SHP77 treated with DMSO at 0.1 percent for 48 hours (cell line): ENCODE data around the gene KRTAP12-2.

Experiments used
- DNase-seq: peaks from one replicate; lab custom pipeline; 2025; lab: John Stamatoyannopoulos, UW

The KRTAP12-2 gene, protein sequence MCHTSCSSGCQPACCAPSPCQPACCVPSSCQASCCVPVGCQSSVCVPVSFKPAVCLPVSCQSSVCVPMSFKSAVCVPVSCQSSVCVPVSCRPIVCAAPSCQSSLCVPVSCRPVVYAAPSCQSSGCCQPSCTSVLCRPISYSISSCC

DNA sequence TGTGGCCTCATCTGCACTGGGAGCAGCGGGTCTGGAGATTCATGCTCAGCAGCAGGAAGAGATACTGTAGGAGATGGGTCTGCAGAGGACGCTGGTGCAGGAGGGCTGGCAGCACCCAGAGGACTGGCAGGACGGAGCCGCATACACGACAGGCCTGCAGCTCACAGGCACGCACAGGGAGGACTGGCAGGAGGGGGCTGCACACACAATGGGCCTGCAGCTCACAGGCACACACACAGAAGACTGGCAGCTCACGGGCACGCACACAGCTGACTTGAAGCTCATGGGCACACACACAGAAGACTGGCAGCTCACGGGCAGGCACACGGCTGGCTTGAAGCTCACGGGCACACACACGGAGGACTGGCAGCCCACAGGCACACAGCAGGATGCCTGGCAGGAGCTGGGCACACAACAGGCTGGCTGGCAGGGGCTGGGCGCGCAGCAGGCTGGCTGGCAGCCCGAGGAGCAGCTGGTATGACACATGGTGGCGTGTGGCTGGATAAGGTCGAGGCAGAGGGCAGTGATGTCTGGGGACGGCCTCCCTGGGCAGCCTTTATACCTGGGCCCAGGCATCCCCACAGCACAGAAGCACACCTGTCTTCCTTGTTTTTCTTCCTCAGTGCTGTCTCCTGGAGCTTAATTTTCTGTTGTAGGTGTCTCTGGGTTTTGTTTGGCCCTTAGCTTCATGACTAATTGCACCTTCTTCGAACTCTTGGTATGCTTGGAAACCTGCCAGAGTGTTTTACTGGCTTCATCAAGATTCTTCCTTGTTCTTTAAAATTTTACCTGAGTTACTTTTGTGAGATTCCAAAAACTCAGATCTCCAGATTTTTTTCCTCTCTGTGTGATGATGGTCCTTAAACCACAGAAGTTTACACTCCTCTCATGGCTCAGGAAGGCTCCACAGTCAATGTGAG is at the start of gene KRTAP12-2:
TSS of gene KRTAP12-2 (minus strand) at position 527 of the 920 bp plus-strand sequence. CDS start at position 486, 41 bp downstream.
- DNase-seq = no peak

DNA sequence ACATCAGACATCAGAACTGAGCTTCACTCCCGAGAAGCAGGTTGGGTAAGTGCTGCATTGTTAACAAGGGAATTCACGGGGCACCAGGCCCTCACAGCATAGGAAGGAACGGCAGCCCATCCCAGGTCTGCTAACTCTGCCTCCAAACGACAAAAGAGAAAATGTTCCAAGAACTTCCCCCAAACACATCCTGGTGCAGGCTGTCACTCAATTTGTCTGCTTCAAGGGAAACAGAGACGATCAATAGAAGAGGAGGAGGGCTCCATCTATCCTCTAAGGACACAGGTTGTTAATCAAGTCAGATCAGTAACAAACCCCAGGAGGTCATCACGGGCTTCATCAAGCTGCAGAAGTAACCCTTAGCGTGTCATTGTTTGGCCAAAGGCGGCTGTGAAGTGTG is 48.2 kb upstream of the KRTAP12-2 start:
- no peak for DNase-seq

DNA sequence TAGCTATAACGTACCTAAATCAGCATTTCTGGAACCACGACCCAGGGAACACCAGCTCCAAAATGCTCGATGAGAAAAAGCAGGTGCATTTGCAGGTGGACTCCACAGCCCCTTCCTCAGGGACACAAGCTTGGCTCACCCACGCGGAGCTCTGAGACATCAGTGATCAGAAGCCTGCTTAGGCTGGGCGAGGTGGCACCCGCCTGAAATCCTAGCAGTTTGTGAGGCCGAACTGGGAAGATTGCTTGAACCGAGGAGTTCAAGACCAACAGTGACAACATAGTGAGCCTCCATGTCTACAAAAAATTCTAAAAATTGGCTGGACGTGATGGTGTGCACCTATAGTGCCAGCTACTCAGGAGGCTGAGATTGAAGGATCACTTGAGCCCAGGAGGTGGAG is 47.1 kb upstream of the KRTAP12-2 start:
- DNase-seq = no peak

DNA sequence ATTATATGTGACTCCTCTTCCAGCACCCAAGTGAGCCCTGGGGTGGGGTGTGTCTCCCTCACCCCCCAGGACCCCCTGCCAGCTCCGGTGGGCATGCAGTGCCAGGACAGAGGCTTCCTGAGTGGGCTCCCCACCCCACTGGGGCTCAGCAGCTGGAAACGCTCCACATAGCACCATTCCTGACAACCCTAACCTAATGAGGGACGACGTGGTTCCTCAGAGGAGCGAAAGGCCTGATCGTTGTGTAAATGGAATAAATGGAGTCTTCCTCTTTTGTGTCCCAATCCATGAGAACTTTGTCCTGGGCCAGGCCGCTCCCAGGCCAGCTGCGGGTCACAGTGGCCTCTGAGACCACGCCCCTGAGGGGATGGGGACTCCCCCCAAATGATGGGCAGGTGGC is 46.4 kb upstream of the KRTAP12-2 start:
- DNase-seq = no peak

DNA sequence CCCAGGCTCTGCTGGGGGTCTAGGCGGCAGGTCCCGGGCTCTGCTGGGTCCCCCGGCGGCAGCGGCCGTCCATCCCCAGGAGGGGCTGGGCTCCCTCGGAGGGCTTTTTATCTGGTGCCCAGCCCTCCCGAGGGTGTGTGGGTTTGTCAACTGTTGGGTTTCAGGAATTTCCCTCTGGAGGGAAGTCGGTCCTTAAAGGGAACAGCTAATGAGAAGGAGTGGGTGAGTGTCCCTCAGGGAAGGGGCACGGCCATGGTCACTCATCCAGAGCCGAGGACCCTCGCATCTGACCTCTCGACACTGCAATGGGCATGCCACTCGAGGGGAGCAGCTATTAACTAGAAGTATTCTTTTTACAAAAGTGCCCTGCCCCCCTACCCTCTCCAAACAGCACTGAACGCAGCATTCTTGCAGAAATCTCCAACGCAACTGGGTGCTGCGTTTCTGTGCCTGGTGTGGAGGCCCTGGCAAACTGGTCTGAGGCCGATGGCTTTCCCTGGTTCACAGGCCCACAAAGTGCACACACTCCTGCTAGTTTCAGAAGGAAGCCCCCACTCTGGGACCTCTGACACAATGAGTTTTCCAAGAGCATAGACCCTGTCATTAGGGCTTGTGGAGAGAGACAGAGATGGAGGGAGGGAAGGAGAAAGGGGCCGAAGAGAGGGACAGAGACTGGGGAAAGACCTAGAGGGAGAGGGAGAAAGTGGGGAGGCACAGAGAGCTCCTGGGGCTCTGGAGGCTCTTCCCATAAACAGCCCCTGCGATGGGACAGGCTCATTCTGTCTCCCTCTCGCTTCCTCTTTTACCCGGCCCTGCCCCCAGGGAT is 45.7 kb upstream of the KRTAP12-2 start:
- DNase-seq = no peak

DNA sequence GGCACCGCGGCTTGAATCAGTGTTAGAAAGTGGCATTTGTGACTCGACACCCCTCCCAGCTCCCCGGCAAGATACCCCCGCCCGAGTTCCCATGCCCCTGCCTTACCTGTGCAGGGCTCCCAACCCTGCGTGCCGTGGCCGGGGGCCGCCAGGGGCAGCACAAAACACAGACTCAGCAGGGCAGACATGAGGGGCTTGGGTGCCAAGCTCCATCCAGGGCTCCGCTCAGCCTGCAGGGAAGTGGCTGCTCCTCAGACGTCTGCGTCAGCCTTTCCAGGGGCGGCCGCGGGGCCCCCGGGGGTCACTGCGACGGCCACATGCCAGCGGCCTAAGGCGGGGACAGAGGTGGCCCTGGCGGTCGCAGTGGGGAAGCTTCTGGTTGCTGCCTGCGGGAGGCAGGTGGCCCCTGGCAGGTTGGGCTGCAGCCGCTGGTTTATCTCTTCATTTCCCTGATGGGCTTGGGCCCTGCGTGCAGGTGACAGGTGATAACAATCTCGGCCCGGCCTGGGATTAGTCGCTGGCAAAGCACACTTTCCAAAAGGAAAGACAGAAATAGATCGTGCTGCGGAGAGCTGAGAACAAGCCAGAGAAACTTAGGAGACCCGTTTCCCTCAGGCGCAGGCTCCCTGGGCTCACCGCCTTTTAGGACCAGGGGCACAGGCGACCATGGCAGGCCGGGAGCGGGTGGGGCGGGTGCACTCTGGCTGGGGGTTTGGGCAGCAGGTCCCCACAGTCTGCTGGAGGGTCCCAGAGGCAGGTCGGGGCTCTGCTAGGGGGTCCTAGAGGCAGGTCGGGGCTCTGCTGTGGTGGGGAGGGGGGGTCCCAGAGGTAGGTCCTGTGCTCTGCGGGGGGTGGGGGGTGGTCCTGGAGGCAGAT is 44.8 kb upstream of the KRTAP12-2 start, which contains the start of gene TSPEAR:
TSS of gene TSPEAR (minus strand) at position 246 of the 876 bp plus-strand sequence. CDS start at position 188, 58 bp downstream.
- no peak for DNase-seq

DNA sequence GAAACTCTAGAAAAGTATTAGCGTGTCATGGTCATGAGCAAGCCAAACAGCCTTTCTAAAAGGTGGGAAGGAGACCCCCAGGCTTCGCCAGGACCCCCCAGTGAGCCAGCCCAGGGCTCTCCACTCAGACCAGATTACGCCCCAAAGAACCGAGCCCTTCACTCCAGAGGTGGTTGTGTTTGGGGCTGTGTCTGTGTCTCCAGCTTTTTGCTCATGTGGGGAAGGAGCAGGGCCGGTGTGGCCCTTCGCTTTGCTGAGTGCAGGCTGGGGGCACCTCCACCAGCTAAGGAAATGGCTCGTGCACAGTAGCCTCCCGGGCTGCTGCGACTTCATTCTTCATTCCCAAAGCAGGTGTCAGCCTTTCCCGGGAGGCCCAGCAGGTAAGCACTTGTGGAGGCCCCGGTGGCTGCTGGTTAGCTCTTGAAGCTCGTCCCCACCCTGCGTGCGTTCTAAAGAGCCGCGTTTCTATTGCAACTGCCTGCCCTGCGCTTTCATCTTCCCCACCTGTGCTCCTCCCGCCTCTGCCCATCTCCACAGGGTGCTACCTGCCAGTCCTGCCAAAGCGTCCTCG is 44.1 kb upstream of the KRTAP12-2 start:
- DNase-seq = no peak

DNA sequence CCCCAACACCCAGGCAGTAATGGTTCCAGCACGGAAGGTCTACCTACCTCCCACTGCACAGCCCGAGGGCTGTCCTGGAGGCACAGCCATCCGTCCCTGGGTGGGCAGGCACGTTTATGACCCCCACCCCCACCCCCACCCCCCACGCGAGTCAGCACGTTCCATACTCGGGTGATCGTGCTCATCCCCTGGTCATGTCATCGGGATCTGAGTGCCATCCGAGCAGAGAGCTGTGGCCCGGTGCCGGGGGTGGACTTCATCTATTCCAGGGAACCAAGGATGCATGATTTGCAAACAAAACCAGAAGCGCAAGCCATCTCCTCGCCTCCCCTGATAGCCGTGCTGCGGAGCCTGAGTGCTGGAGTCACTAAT is 43.6 kb upstream of the KRTAP12-2 start:
- no peak for DNase-seq

DNA sequence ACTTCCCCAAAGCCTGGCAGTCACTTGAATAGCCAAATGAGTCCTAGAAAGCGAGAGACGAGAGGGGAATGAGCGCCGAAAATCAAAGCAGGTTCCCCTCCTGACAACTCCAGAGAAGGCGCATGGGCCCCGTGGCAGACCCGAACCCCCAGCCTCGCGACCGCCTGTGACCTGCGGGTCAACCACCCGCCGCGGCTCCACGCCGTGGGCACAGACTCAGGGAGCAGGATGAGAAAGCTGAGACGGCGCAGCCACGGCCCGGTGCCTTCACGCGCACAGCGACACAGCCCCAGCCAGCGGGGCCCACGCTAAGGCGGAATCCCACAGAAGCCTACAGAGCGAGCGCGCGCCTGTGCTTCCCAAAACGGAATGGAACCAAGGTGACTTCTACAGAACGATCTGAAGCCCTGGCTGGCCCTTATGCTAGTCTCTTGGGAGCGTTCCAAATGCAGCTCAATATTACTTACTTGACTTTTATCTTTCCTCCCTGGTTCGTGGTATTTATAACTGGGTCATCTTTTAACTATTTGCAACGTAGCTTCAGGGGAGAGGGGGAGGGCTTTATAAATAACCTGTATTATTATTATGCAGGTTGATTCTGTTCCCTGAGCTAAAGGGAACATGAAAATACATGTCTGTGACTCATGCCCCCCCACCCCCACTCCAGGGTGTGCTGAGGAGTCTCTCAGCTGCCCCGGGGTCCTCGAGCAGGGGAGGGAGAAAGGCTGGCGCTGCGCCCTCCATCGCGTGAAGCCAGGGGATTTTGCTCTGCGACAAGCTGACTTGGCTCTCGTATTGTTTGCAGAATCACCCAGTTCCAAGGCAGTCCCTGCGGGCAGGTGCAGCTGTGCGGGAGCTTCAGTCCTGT is 42.9 kb upstream of the KRTAP12-2 start:
- peak; percentile 74 for DNase-seq

DNA sequence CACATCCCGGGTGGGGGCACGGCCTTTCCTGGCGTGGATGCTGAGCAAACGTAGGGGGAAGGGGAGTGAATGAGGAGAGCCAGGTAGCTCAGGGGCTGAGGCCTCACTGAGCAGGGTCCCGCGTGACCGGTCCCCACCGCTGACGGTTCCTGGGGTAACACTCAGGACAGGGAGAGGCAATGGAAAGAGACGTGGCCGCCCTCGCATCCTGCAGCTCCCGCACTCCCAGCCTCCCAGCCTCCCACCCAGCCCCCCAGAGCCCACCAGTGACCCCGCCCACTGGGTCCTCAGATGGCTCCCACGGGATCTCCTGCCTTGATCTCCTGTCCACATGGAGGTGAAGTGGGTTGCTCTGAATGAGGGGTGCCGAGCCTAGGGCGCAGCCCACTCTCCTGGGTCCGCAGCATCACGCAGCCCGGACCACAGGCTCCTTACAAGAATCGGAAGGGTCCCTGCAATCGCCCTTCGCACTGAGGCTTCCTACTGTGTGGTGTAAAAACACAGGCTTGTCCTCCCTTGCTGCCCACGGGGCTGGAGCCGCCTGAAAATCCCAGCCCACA is 42.2 kb upstream of the KRTAP12-2 start:
- no peak for DNase-seq

DNA sequence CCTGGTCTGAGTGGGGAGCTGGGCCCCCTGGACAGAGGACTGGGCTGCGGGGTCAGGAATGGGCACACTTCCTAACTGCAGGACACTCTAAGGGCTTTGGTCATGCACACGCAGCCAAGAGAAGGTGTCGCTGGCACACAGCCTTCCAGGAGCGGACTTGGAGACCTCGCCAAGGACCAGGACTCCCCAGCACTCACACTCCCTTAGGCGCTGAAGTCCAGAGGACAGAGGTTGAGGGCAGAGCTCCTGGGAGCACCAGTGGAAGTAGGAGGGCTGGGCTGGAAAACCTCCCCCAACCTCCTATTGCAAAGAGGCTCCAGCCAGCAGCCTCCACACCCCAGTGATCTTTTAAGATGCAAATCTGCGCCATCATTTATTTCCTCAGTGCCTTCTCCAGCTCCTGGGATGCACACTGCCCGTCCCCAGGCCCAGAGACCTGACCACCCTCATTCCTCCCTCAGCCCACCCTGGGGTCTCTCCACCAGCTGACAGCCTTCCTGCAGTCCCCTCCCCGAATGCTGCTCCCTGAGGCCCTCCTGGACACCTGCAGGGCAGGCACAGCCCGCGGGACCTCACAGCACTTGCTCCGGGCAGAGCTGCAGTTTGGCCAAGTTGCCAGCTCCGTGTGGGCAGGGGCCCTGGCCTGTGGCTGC is 41.6 kb upstream of the KRTAP12-2 start:
- DNase-seq = no peak

DNA sequence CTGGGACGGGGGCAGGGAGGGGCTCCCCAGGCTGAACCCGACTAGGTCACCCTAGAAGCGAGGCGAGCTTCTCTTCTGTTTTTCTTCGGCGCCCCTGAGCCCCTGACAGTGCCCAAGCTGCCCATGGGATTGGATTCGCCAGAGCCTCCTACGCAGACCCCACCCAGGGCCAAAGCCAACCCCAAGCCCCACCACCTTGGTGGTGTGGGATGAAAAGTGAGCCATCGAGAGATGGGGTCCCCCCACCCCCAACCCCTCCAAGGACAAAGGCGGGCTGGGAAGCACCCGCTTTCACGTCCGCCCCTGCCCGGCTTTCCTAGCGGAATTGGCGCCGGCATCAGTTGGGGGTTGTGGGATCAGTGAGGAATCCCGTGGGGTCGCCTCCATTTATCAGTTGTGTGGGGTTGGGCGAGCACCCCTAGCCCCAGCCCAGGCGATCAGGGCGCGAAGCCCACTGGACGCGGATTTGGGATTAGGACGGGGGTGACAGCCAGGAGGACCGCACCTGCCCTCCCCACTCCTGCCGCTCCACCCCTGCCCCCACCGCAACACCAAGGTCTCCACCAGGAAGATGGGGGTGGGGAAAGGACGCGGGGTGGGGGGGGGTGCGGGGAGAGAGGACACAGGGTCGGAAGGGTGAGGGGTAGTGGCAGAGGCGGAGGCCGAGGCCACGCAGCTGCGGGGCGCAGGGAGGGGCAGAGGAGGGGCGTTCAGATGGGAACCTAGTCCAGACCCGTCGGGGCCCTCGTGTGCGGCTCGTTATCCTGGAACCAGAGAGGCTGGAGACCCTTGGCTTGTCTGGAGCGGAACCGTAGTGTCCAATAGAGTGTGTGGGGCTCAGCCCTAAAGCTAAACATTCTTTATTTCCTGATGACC is 40.2 kb upstream of the KRTAP12-2 start:
- DNase-seq = no peak

DNA sequence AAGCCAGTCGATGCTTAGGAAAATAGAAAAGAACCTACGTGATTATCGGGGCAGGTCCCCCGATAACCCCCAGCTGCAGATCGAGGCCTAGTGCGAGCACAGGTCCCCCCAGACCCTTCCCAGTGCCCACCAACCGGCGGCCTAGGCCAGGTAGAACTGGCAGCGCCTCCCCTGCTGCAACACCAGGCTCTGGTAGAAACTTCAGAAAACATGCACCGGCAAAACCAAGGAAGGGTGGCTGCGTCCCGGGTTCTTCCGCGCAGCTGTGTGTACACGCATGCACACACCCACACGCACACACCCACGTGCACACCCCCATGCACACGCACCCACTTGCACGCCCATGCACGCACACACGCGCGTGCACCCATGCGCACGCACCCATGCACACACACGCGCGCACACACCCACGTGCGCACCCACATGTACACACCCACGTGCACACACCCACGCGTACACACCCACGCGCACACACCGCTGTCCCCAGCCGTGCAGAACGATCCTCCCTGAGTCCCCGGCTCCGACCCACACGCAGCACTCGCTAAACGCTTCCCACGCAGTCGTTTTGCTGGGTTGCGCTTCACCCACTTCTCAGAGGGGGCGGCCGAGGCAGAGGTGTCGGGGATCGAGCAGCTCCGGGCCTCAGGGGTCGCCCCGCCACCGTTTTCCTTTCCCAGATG is 39.4 kb upstream of the KRTAP12-2 start:
- no peak for DNase-seq

DNA sequence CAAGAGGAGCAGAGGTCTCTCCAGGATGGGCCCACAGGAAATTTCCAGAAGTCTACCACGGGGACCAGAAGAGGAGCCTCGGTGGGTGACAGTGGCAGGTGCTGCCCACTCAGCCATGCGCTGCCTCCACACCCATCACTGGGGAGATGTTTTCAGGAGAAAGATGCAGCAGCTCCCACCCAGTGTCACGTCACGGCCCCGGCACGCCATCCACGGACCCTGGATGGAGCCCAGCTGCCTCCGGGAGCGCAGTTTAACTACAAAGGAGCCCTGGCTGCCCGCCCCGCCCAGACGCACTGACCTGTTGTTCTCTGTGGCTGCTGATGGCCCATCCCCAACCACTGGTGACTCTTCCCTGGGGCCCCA is 37.9 kb upstream of the KRTAP12-2 start:
- no peak for DNase-seq

DNA sequence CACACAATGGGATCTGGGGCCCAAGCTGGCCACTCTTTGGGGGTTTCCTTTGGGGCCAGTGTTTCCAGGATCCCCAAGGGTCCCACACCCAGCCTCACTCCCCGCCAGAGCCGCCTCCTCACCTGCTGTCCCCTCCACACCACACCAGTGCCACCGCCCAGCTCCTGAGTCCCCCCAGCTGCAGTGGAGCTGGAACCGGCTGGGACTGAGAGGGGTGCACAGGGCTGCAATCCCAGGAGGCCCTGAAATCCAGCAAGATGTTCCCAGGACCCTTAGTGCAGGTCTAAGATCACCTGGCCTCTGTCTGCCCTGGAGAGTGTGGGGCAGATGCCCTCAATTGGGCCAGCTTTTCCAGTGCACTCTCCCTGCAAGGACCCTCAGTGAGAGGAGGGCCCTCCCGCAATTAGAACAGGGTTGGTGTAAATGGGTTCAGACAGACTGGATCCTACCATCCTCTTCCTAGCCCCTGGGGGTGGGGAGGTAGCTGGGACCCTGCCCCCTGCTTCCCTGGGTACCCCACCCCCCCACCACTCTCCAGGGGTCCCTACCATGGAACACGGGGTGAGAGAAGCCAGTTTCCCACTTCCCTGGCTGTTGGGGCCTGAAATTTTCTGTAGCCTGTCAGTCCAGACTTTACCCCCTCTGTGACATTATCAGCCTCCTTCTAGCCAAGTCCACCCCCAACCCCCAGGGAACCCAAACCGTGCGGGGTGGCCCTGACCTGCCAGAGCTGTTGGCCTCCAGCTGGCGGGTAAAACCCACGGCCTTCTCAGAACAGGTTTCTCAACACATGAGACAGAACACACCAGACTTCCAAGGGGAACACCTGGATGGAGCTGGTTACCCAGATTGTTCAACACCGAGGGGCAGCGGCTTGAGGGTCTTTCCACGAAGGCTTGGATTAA is 37.3 kb upstream of the KRTAP12-2 start:
- DNase-seq = no peak

DNA sequence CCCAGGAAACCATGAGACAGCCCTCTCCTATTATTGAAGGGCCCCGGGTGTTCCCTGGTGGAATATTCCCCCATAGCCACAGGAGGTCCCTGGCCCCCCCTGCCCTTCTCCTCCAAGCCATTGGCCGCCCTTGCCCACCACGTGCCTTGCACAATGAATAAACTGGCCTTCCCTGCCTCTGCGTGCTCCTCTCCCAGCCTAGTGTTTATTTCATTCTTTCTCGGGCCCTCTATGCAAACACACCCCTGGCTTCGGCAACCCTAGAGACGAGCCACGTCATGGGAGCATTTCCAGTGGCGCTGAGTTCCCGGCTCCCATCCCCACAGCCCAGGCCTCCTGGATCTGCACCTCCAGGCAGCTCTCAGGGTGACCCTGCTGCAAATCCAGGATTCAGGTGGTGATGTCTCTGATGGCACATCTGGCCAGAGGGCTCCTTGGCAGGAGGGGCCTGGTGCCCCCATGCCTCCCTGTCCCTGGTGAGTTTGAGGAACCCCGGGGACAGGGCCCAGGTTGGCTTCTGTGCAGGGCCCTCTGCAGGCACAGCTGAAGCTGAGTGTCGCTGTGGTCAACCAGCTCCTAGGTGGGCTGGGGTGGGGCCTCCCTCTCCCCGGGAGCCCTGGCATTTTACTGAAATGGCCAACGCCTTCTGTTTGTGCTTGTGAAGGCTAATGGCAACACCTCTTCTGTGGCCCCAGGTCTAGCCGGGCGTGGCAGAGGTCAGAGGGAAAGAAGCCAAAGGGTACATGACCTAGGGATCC is 36.4 kb upstream of the KRTAP12-2 start:
- peak; percentile 41 for DNase-seq
